ENCODE results near the gene CD276.
A peak's percentile ranks its signal among the peaks of the same experiment; 100 is the strongest.
"Not testable (repeated sequence)": the region's sequence is repeated elsewhere in the genome, so short reads cannot be mapped to it uniquely, and the experiment has no call there.

CD276 gene

DNA sequence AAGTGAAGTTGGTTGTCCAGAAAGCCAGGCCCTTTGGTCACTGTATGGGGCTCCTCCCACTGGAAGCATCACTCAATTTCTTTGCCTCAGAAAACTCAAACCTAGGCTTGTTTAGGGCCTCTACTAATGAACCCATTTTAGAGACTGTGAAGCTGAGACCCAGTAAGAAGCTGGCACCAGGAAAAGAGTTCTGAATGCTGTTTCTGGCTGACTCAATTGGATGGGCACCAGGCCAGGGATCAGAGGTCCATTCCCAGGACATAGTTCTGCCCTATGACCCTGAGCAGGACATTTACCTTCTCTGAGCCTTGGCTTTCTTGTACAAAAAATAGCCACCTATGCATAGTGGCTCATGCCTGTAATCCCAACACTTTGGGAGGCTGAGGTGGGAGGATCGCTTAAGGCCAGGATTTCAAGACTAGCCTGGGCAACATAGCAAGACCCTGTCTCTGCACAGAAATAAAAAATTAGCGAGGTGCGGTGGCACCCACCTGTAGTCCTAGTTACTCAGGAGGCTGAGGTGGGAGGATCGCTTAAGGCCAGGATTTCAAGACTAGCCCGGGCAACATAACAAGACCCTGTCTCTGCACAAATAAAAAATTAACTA, 30.6 kb downstream of the CD276 start:
- H3K27ac Mint-ChIP-seq, result no peak overlapping the region
- no peak overlapping the region for H3K4me3 Mint-ChIP-seq
- ATAC-seq, result no peak
- peaks cover 23% of the 10 kb centered on the region for H3K27me3 Mint-ChIP-seq
- H3K4me1 Mint-ChIP-seq, result no peaks in the 10 kb centered on the region
- no peaks in the 10 kb centered on the region for H3K9me3 Mint-ChIP-seq
- no peaks in the 10 kb centered on the region for H3K36me3 Mint-ChIP-seq

DNA sequence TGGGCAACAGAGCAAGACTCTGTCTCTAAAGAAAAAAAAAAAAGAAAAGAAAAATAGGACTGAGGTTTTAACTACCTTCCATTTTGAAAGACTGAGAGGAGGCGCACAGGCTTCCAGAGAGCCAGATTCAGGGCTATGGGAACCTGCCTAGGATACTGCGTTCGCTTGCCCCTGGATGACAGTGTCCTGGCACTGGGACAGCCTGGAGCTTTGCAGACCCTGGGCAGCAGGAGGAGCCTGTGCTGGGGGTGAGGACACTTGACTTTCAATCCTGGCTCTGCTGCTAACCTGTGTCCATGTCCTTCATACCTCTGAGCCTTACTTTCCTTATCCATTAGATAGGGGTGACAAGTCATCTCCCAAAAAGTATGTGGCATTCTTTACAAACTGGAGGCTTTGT, 31.2 kb downstream of the CD276 start:
- Mint-ChIP-seq H3K36me3 (no peaks in the 10 kb centered on the region), H3K27ac (no peak overlapping the region), H3K9me3 (no peaks in the 10 kb centered on the region), H3K27me3 (peaks cover 27% of the 10 kb centered on the region), H3K4me3 (no peak overlapping the region), H3K4me1 (no peaks in the 10 kb centered on the region)
- ATAC-seq, result no peak

DNA sequence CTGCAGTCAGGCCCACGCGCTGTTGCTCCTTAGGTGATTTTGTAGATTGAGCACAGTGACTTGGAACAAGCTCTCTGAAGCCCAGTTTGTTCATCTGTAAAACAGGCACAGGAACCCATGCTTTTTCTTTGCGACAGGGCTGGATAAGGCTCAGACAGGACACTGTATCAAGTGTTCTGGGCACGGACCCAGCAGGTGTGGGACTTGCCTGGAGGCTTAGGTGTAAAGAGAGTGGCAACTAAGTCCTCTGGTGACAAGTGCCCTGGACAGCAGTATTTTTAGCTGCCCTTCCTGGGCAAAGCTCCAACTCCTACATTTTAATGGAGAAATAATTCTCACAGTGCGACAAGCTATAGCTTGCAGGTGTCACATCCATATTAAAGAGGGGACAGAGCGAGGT, 32.2 kb downstream of the CD276 start:
- no peak overlapping the region for H3K4me3 Mint-ChIP-seq
- no peaks in the 10 kb centered on the region for H3K9me3 Mint-ChIP-seq
- no peaks in the 10 kb centered on the region for H3K4me1 Mint-ChIP-seq
- no peaks in the 10 kb centered on the region for H3K36me3 Mint-ChIP-seq
- no peak for ATAC-seq
- no peak overlapping the region for H3K27ac Mint-ChIP-seq
- peaks cover 31% of the 10 kb centered on the region for H3K27me3 Mint-ChIP-seq

DNA sequence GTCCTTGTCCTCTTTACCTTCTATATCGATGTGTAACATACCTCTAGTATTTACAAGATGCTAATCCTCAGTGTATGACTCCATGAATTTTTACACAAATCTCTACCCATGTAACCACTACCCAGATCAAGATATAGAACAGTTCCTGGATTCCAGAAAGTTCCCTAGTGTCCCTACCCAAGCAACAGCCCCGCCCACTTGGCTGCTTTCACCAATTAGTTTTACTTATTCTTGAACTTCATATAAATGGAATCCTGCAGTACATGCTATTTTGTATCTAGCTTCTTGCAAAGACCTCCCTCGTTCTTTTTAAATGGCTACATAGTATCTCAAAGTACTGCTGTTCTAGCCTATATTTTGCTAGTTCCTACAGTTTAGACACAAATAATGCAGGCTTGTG, 33.0 kb downstream of the CD276 start:
- Mint-ChIP-seq H3K4me1 (no peaks in the 10 kb centered on the region), H3K36me3 (no peaks in the 10 kb centered on the region), H3K27ac (no peak overlapping the region), H3K4me3 (no peak overlapping the region), H3K27me3 (peaks cover 35% of the 10 kb centered on the region), H3K9me3 (no peaks in the 10 kb centered on the region)
- no peak for ATAC-seq

DNA sequence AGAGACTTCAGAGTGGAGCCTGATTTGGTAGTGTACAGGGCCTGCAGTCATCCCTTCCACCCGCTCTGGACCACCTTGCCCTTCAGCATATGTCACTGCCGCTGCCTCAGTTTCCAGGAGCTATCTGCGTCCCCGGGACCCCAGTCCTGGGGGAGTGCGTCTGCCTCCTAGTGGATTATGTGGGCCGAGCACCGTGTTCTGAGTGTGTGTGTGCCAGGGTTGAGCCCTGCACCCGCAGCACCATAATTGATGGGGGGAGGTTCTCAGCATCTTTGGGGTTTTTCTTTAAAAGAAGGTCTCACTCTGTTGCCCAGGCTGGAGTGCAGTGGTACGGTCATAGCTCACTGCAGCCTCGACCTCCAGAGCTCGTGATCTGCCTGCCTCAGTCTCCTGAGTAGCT, 33.6 kb downstream of the CD276 start:
- Mint-ChIP-seq H3K4me1 (no peaks in the 10 kb centered on the region), H3K27me3 (peaks cover 35% of the 10 kb centered on the region), H3K27ac (no peak overlapping the region), H3K4me3 (no peak overlapping the region), H3K36me3 (no peaks in the 10 kb centered on the region), H3K9me3 (no peaks in the 10 kb centered on the region)
- ATAC-seq, result no peak

DNA sequence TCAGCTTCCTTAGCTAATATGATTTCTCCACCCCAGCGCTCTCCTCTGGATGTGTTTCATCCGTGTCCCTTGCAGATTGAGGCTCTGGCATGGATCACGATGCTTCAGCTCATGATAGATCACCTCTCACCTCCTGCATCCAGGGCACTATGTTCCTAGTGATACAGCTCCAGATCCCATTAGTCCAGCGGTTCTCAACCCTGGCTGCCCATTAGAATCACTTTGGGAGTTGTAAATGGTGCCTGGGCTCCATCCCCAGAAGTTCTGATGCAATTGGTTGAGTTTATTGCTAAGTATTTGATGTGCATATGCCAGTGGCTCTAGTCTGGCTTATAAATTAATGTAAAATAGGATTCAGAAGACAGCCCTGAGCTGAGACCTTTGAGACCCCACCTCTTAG, 34.5 kb downstream of the CD276 start:
- no peaks in the 10 kb centered on the region for H3K36me3 Mint-ChIP-seq
- peaks cover 44% of the 10 kb centered on the region for H3K27me3 Mint-ChIP-seq
- H3K27ac Mint-ChIP-seq, result no peak overlapping the region
- no peaks in the 10 kb centered on the region for H3K9me3 Mint-ChIP-seq
- H3K4me1 Mint-ChIP-seq, result no peaks in the 10 kb centered on the region
- no peak for ATAC-seq
- H3K4me3 Mint-ChIP-seq, result no peak overlapping the region

DNA sequence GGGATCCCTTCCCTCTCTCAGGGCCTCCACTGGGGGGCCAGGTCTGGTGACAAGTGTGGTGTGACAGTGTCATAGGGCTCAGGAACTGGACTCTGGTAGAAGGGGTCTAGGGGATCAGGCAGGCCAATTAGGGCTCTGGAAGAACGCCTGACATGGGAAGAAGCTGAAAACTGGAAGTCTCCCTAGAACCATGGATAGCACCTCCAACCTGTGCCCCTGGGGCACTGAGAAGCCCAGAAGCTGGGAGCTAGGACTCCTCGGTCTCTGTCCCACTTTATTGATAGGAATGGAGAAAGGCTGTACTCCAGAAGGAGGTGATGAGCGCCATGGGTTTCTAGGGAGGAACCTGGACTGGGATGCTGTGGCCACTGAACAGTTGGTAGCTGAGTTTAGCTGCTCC, 38.2 kb downstream of the CD276 start:
- ATAC-seq, result no peak
- H3K4me1 Mint-ChIP-seq, result no peaks in the 10 kb centered on the region

DNA sequence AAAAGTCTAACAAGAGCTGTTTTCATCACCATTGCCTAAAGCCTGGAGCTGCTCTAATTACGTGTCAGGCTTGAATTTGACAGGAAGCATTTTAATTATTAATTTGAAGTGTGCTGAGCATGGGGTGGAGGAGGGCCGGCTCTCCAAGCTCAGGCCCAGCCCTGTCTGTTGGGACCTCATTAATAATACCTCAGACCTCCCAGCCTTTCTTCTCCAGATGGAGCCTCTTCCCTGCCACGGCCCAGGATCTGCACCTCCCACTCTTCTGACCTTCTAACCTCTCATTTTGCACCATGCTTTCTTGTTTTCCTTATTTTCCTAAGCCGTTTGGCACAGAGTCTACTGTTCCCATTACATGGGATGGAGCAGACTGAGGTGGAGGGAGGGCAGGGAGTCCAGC, 39.0 kb downstream of the CD276 start:
- Mint-ChIP-seq H3K27me3 (peaks cover 62% of the 10 kb centered on the region), H3K27ac (no peak overlapping the region), H3K9me3 (no peaks in the 10 kb centered on the region), H3K36me3 (no peaks in the 10 kb centered on the region), H3K4me3 (no peak overlapping the region), H3K4me1 (no peaks in the 10 kb centered on the region)
- no peak for ATAC-seq

More for the DNA sequence above, 38.2 kb downstream of the CD276 start:
- Mint-ChIP-seq H3K27me3 (peaks cover 62% of the 10 kb centered on the region), H3K27ac (no peak overlapping the region), H3K9me3 (no peaks in the 10 kb centered on the region), H3K36me3 (no peaks in the 10 kb centered on the region), H3K4me3 (no peak overlapping the region)

DNA sequence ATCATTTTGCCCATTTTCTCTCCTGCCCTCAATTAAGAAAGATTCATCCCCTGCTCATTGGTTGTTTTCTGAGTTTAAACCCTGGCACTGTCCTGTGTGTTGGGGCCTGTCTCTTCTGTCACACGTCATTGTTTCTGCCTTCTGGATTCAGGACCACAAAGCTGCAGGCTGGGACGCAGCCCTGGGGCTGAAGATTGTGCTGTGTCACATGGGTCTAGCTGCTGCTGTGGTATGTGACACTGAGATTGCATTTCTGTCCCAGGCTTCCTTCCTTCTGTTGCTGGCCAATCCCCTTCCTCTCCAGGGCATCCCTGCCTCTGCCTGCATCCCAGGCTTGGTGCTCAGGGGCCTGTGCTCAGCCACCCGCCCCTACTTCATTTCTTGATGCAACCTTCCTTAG, 40.0 kb downstream of the CD276 start:
- no peak overlapping the region for H3K4me3 Mint-ChIP-seq
- H3K4me1 Mint-ChIP-seq, result no peaks in the 10 kb centered on the region
- peaks cover 55% of the 10 kb centered on the region for H3K27me3 Mint-ChIP-seq
- no peak for ATAC-seq
- H3K36me3 Mint-ChIP-seq, result no peaks in the 10 kb centered on the region
- no peaks in the 10 kb centered on the region for H3K9me3 Mint-ChIP-seq
- no peak overlapping the region for H3K27ac Mint-ChIP-seq

DNA sequence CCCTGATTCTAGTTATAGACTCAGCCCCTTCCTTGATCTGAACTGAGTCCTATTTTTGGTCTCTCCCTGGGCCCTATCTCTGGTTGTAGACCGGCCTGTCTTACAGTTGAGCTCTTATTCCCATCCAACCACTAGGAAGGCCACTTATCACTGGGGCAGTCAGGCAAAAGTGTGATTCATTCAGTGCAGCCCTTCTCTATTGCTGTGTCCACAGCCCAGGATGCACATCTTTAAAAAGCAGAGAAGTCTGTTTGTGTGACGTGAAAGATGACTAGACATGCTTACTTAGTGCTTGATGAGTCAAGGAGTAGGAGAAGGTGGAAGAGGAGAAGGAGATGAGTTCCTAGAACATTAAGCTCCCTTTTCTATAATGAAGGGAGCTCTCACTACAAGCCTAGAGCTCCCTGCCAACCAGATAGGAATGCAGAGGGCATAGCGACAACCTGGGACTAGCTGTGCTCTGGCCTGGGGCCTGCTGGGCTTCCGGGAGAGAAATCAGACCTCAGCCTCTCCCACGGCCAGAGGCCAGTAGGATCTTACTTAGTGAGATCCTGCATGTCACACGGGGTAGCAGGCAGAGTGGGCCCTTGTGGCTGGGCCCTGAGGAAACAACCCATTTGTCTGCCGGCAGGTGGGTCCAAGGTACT, 43.3 kb downstream of the CD276 start:
- no peaks in the 10 kb centered on the region for H3K9me3 Mint-ChIP-seq
- peak; percentile 14 for ATAC-seq
- no peaks in the 10 kb centered on the region for H3K4me1 Mint-ChIP-seq
- peaks cover 31% of the 10 kb centered on the region for H3K27me3 Mint-ChIP-seq
- H3K4me3 Mint-ChIP-seq, result no peak overlapping the region
- H3K36me3 Mint-ChIP-seq, result no peaks in the 10 kb centered on the region
- H3K27ac Mint-ChIP-seq, result no peak overlapping the region

DNA sequence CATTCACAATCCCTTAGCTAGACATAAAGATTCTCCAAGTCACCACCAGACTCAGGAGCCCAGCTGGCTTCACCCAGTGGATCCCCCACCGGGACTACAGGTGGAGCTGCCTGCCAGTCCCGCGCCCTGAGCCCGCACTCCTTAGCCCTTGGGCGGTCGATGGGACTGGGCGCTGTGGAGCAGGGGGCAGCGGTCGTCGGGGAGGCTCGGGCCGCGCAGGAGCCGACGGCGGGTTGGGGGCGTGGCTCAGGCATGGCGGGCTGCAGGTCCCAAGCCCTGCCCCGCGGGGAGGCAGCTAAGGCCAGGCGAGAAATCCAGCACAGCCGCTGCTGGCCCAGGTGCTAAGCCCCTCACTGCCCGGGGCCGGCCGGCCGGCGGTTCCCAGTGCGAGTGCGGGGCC, 47.9 kb downstream of the CD276 start:
- H3K27ac Mint-ChIP-seq, H3K4me1 Mint-ChIP-seq: not testable (repeated sequence)

DNA sequence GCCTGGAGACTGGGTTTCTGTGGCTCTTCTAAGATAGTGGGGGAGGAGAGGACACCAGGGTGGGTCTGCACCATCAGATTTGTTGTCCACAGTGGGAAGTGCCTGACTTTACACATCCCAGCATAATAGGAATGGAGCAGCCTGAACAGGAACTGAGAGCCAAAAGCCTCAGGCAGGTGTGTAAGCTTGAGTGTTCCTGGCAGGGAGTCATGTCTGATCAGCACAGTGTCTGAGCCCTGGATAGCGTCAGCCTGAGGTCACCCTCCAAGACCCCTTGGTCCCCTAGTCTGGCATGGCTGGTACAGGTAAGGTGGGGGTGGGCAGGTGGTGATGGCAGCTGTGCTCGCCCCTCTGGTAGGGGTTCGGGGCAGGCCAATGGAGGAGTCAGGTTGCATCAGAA, 48.7 kb downstream of the CD276 start:
- H3K4me3 Mint-ChIP-seq, result no peak overlapping the region
- no peak for ATAC-seq
- H3K9me3 Mint-ChIP-seq, result no peaks in the 10 kb centered on the region
- H3K4me1 Mint-ChIP-seq, result no peaks in the 10 kb centered on the region
- H3K36me3 Mint-ChIP-seq, result no peaks in the 10 kb centered on the region
- no peak overlapping the region for H3K27ac Mint-ChIP-seq
- peaks cover 32% of the 10 kb centered on the region for H3K27me3 Mint-ChIP-seq

More for the DNA sequence above, 47.9 kb downstream of the CD276 start:
- not testable (repeated sequence) for H3K36me3 Mint-ChIP-seq, H3K9me3 Mint-ChIP-seq, H3K4me3 Mint-ChIP-seq, ATAC-seq
- H3K27me3 Mint-ChIP-seq, result peaks cover 24% of the 10 kb centered on the region

DNA sequence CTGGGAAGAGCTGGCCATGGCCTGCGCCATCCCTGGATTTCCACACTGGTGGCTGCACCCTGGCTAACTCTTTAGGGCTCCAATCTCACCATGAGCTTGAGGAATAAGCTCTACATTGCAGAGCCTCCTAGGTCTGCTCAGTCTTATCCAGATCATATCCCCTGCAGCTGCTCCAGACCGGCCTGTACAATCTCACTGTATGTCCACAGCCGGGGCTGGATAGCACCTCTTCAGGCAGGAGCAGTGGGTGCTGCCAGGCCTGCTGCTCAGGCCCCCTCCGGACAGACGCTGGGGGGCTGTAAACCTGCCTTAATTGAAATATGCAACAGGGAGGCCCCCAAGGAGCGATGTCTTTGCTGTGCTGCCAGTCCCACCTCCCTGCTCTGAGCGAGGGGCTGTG, 53.4 kb downstream of the CD276 start:
- no peaks in the 10 kb centered on the region for H3K9me3 Mint-ChIP-seq
- H3K27me3 Mint-ChIP-seq, result peaks cover 46% of the 10 kb centered on the region
- no peaks in the 10 kb centered on the region for H3K36me3 Mint-ChIP-seq
- H3K4me1 Mint-ChIP-seq, result no peaks in the 10 kb centered on the region
- ATAC-seq, result no peak
- H3K27ac Mint-ChIP-seq, result no peak overlapping the region
- no peak overlapping the region for H3K4me3 Mint-ChIP-seq

DNA sequence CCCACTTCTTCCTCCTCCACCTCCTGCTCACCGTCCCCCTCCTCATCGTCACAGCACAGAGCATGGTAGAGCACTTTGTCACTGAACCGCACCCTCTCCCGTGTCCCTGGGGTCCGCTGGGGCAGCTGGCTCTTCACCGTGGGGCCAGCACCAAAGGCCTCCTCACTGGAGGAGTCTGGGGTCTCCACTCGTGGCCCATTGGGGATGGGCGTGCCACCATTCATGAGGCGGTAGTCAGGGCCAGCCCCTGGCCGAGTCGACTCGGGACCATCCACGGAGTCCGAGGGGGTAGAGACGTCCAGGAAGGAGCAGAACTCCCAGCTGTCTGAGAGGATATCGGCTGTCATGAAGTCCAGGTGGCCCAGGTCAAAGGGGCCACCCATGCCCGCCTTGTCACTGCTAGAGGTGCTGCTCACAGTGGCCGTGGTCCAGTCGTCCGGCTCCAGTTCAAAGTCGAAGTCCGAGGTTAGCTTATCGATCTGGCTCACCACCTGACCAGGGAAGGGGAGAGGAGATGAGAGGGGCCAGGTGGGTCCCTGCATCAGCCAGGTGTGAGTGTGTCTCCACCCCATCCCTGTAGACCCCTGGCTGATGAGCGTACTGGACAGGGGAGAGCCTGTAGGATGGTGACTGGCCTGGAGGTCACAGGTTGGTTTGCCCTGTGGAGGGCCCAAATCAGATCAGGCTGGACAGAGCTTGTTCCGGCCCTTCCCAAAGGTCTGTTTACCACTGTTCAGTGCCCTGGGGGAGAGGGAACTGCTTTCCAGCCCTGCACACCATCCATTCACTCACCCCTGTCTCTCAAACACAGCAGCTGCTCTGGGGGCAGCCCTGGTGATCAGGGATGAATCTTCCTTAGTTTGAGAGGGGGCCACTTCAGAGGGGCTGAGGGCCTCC, 56.2 kb downstream of the CD276 start:
- no peaks in the 10 kb centered on the region for H3K36me3 Mint-ChIP-seq
- no peaks in the 10 kb centered on the region for H3K4me1 Mint-ChIP-seq
- H3K9me3 Mint-ChIP-seq, result no peaks in the 10 kb centered on the region
- peaks cover 46% of the 10 kb centered on the region for H3K27me3 Mint-ChIP-seq
- H3K4me3 Mint-ChIP-seq, result no peak overlapping the region
- no peak for ATAC-seq
- H3K27ac Mint-ChIP-seq, result no peak overlapping the region

DNA sequence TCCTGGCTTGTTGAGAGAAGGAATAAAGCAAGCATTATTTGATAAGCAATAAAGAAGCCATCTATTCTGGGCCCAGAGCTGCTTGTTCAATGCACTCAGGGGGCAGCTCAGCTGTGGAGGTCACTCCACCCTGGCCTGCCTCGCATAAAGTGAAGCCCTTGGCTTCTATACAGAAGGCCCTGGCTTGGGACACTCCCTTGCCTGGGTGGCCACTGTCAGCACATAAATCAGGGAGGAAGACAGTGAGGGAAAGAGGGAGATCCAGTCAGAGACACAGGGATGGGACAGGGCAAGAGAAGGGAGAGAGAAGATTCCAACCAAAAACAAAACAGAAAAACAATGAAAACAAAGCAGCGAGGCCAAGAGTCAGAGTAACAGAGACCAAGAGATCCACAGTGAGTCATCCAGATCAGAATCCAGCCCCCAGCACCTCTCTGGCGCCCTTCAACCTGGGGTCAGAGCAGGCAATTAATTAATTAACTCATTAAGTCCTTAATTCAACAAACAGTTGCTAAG, 57.2 kb downstream of the CD276 start:
- no peaks in the 10 kb centered on the region for H3K4me1 Mint-ChIP-seq
- no peak overlapping the region for H3K27ac Mint-ChIP-seq
- no peak overlapping the region for H3K4me3 Mint-ChIP-seq
- ATAC-seq, result no peak
- peaks cover 39% of the 10 kb centered on the region for H3K27me3 Mint-ChIP-seq
- H3K36me3 Mint-ChIP-seq, result no peaks in the 10 kb centered on the region
- H3K9me3 Mint-ChIP-seq, result no peaks in the 10 kb centered on the region

Data from stimulated activated memory B cell treated with anti-CD40 and anti-IgM and Interleukin-4, amounts not matched to agents 10 μg/mL and 1 μg/mL and 100 μg/mL, for 72 hours (primary cell).